GM12878 (cell line): ENCODE results near the gene AKT1. TPM values are rescaled to one million over a fixed set of nuclear protein-coding genes. Genes with fewer than 3 reads are reported as not detected.

Experiments used
- ATF7 ChIP-seq: fragments of 450-650 bp; IDR thresholded peaks from 2 replicates; pipeline ENCODE4 v1.6.1; 2016; ENCODE audit warnings: low read depth, mild to moderate bottlenecking
- BCL11A ChIP-seq: IDR thresholded peaks from 2 replicates; pipeline ENCODE4 v1.6.1; 2011; ENCODE audit warnings: low read depth, low read length
- BMI1 ChIP-seq: fragments of 450-650 bp; IDR thresholded peaks from 2 replicates; pipeline ENCODE4 v1.6.1; 2016; ENCODE audit warnings: mild to moderate bottlenecking, moderate library complexity, borderline replicate concordance
- EED ChIP-seq: sonication (generic); IDR thresholded peaks from 2 replicates; pipeline ENCODE4 v1.6.1; 2016; ENCODE audit warnings: antibody characterized with exemption, low read depth
- ESRRA ChIP-seq: IDR thresholded peaks from 2 replicates; pipeline ENCODE4 v1.6.1; 2012; ENCODE audit warnings: mild to moderate bottlenecking, low read length, improper control_type of control experiment
- HDGF ChIP-seq: fragments of 450-650 bp; IDR thresholded peaks from 2 replicates; pipeline ENCODE4 v1.6.1; 2016; ENCODE audit warnings: antibody characterized with exemption
- IKZF1 ChIP-seq: fragments of 450-650 bp; conservative IDR thresholded peaks from 2 replicates; pipeline ENCODE4 v1.6.1; 2017; ENCODE audit warnings: antibody characterized with exemption, mild to moderate bottlenecking
- NFXL1 ChIP-seq: fragments of 450-650 bp; IDR thresholded peaks from 2 replicates; pipeline ENCODE4 v1.6.1; 2017; ENCODE audit warnings: antibody characterized with exemption, mild to moderate bottlenecking, borderline replicate concordance
- PAX8 ChIP-seq: fragments of 450-650 bp; IDR thresholded peaks from 2 replicates; pipeline ENCODE4 v1.6.1; 2017; ENCODE audit warnings: mild to moderate bottlenecking, moderate library complexity
- POLR2AphosphoS2 ChIP-seq: IDR thresholded peaks from 2 replicates; pipeline ENCODE4 v1.6.1; 2011; ENCODE audit warnings: low read depth, mild to moderate bottlenecking, low read length, improper control_type of control experiment, moderate library complexity
- RAD21 ChIP-seq: IDR thresholded peaks from 2 replicates; pipeline ENCODE4 v1.6.1; 2011; ENCODE audit warnings: mild to moderate bottlenecking, low read depth, low read length, moderate library complexity; ENCODE audit not compliant: insufficient read depth
- SUZ12 ChIP-seq: fragments of 200-600 bp; sonication (generic); IDR thresholded peaks from one replicate; pipeline ENCODE4 v1.6.1; 2018; ENCODE audit warnings: antibody characterized with exemption, mild to moderate bottlenecking; ENCODE audit not compliant: unreplicated experiment
- TAF1 ChIP-seq: IDR thresholded peaks from 2 replicates; pipeline ENCODE4 v1.6.1; 2011; ENCODE audit warnings: mild to moderate bottlenecking, low read depth, low read length, borderline replicate concordance
- TCF12 ChIP-seq: IDR thresholded peaks from 2 replicates; pipeline ENCODE4 v1.6.1; 2011; ENCODE audit warnings: low read depth, mild to moderate bottlenecking, low read length
- TCF3 ChIP-seq: IDR thresholded peaks from 2 replicates; pipeline ENCODE4 v1.6.1; 2012; ENCODE audit warnings: low read depth, mild to moderate bottlenecking, low read length, borderline replicate concordance; ENCODE audit not compliant: insufficient read depth
- USF1 ChIP-seq: IDR thresholded peaks from 2 replicates; pipeline ENCODE4 v1.6.1; 2011; ENCODE audit warnings: borderline replicate concordance, low read depth, mild to moderate bottlenecking, moderate library complexity, mixed read lengths, low read length; ENCODE audit not compliant: insufficient read depth; ENCODE audit errors: extremely low read length
- YY1 ChIP-seq: IDR thresholded peaks from 2 replicates; pipeline ENCODE4 v1.6.1; 2011; ENCODE audit warnings: low read depth, mild to moderate bottlenecking, low read length
- ZNF592 ChIP-seq: fragments of 450-650 bp; IDR thresholded peaks from 2 replicates; pipeline ENCODE4 v1.6.1; 2017; ENCODE audit warnings: mild to moderate bottlenecking, moderate library complexity
- polyA plus RNA-seq, 11 experiments: library from polyadenylated mRNA; depleted of rRNA in 4 of 11; unstranded in 6 of 11; stranded (reverse) in 5 of 11; fragments of >200 nt; fragmentation: Nextera tagmentation in 4 of 11; fragmentation: Illumina TruSeq in 1 of 11; extraction: Ambion mirVana in 4 of 11; extraction: Trizol in 1 of 11; gene quantifications; 1 replicate in 1 of 11; 2 replicates in 10 of 11; pipeline versions ENCODE4 v1.2.1 to v1.2.3, GENCODE V29; 2011 to 2016; ENCODE audit warnings: inconsistent platforms in 2 of 11, missing spikeins in 2 of 11, low read depth in 1 of 11
- total RNA-seq, 4 experiments: library from RNA; depleted of rRNA in 3 of 4; stranded (reverse); fragments of >200 nt in 3 of 4; fragmentation: Illumina TruSeq in 1 of 4; extraction: Trizol in 1 of 4; gene quantifications; 2 replicates each; pipeline versions ENCODE4 v1.2.1 to v1.2.3, GENCODE V29; 2013 to 2021
- TF ChIP-seq, protein P1 (sequence below): fragments of 450-650 bp; IDR thresholded peaks from 2 replicates; pipeline ENCODE4 v1.6.1; 2018; ENCODE audit warnings: borderline replicate concordance, mild to moderate bottlenecking; ENCODE audit not compliant: partially characterized antibody
- TF ChIP-seq, protein P2 (sequence below): fragments of 150-350 bp; IDR thresholded peaks from 2 replicates; pipeline ENCODE4 v1.6.1; 2016; ENCODE audit warnings: low read depth, low read length

The AKT1 gene
- total and polyA plus RNA-seq, 10 of the 15 experiments (the other 5 are each of a cell fraction or from before 2014, with no cell fraction given), result 0.63 to 110 (median 58.9) TPM

- TF ChIP-seq SUZ12 (no peak), BCL11A (no peak), NFXL1 (no peak), TCF12 (no peak), USF1 (no peak), BMI1 (no peak), ESRRA (no peak), ATF7 (no peak), IKZF1 (peak; percentile 52), TCF3 (no peak), POLR2AphosphoS2 (no peak), EED (no peak), TAF1 (no peak), RAD21 (peak; percentile 80), YY1 (peak; percentile 80), HDGF (no peak), PAX8 (no peak), ZNF592 (no peak)
- TF ChIP-seq, protein P1, sequence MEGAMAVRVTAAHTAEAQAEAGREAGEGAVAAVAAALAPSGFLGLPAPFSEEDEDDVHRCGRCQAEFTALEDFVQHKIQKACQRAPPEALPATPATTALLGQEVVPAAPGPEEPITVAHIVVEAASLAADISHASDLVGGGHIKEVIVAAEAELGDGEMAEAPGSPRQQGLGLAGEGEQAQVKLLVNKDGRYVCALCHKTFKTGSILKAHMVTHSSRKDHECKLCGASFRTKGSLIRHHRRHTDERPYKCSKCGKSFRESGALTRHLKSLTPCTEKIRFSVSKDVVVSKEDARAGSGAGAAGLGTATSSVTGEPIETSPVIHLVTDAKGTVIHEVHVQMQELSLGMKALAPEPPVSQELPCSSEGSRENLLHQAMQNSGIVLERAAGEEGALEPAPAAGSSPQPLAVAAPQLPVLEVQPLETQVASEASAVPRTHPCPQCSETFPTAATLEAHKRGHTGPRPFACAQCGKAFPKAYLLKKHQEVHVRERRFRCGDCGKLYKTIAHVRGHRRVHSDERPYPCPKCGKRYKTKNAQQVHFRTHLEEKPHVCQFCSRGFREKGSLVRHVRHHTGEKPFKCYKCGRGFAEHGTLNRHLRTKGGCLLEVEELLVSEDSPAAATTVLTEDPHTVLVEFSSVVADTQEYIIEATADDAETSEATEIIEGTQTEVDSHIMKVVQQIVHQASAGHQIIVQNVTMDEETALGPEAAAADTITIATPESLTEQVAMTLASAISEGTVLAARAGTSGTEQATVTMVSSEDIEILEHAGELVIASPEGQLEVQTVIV, result no peak
- TF ChIP-seq, protein P2, sequence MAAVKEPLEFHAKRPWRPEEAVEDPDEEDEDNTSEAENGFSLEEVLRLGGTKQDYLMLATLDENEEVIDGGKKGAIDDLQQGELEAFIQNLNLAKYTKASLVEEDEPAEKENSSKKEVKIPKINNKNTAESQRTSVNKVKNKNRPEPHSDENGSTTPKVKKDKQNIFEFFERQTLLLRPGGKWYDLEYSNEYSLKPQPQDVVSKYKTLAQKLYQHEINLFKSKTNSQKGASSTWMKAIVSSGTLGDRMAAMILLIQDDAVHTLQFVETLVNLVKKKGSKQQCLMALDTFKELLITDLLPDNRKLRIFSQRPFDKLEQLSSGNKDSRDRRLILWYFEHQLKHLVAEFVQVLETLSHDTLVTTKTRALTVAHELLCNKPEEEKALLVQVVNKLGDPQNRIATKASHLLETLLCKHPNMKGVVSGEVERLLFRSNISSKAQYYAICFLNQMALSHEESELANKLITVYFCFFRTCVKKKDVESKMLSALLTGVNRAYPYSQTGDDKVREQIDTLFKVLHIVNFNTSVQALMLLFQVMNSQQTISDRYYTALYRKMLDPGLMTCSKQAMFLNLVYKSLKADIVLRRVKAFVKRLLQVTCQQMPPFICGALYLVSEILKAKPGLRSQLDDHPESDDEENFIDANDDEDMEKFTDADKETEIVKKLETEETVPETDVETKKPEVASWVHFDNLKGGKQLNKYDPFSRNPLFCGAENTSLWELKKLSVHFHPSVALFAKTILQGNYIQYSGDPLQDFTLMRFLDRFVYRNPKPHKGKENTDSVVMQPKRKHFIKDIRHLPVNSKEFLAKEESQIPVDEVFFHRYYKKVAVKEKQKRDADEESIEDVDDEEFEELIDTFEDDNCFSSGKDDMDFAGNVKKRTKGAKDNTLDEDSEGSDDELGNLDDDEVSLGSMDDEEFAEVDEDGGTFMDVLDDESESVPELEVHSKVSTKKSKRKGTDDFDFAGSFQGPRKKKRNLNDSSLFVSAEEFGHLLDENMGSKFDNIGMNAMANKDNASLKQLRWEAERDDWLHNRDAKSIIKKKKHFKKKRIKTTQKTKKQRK, result no peak
Measured at GRCh38 chr14:104826189-104826860, 30.8 kb upstream of the AKT1 start (continued).
